IMR-90 (cell line): ENCODE data around the gene DNASE1L1. TPM values are rescaled to one million over a fixed set of nuclear protein-coding genes. Genes with fewer than 3 reads are reported as not detected.

Experiments
- ATAC-seq: fragments of 200-7000 bp; cut with Tn5 transposase; 2 replicates; pipeline ENCODE4 v1.9.1; 2020; ENCODE audit warnings: low read depth, mild to moderate bottlenecking, moderate library complexity
- BruUV-seq: library from RNA; stranded (reverse); fragments of 400-500 nt; replicated peaks from 2 replicates; lab custom pipeline; 2021; lab: Mats Ljungman, UMichigan
- CTCF ChIA-PET: fragments of 300-600 bp; formaldehyde crosslinking; extraction: SDS; loops from one replicate; lab custom pipeline; 2021; ENCODE audit warnings: antibody characterized with exemption; lab: Yijun Ruan, JAX
- POLR2A ChIA-PET: fragments of 300-600 bp; sonication (Branson Sonifier 250); formaldehyde crosslinking; loops from one replicate; lab custom pipeline; 2022; ENCODE audit warnings: antibody characterized with exemption; ENCODE audit not compliant: unreplicated experiment; lab: Charles Lee
- DNase-seq: peaks from one replicate; pipeline ENCODE4 v3.0.0; 2013
- H2AFZ ChIP-seq: replicated peaks from 2 replicates; pipeline ENCODE3; 2013; ENCODE audit warnings: low read length, mild to moderate bottlenecking; ENCODE audit not compliant: poor library complexity
- H2AK5ac ChIP-seq: 2 replicates; pipeline ENCODE4 v1.6.1; 2013; ENCODE audit warnings: low read depth, low read length, inconsistent platforms
- H2AK9ac ChIP-seq: replicated peaks from 2 replicates; pipeline ENCODE3; 2013; ENCODE audit warnings: mild to moderate bottlenecking, low read depth, low read length, moderate library complexity; ENCODE audit not compliant: poor library complexity
- H2BK120ac ChIP-seq: 2 replicates; pipeline ENCODE4 v1.6.1; 2013; ENCODE audit warnings: low read depth, low read length, inconsistent platforms
- H2BK15ac ChIP-seq: 3 replicates; pipeline ENCODE4 v1.6.1; 2013; ENCODE audit warnings: low read depth, low read length, inconsistent platforms
- H2BK20ac ChIP-seq: 2 replicates; pipeline ENCODE4 v1.6.1; 2013; ENCODE audit warnings: low read depth, mild to moderate bottlenecking, inconsistent platforms, low read length, moderate library complexity
- H2BK5ac ChIP-seq: 2 replicates; pipeline ENCODE4 v1.6.1; 2013; ENCODE audit warnings: mild to moderate bottlenecking, low read depth, low read length, inconsistent platforms; ENCODE audit not compliant: poor library complexity, severe bottlenecking
- H3K14ac ChIP-seq: replicated peaks from 2 replicates; pipeline ENCODE4 v1.6.1; 2013; ENCODE audit warnings: low read depth, low read length, inconsistent platforms
- H3K18ac ChIP-seq: 2 replicates; pipeline ENCODE4 v1.6.1; 2013; ENCODE audit warnings: low read depth, low read length, control low read depth
- H3K23ac ChIP-seq: 2 replicates; pipeline ENCODE4 v1.6.1; 2013; ENCODE audit warnings: low read depth, low read length, inconsistent platforms
- H3K27ac ChIP-seq: 2 replicates; pipeline ENCODE4 v1.5.1; 2013; ENCODE audit warnings: mild to moderate bottlenecking, control low read depth, low read length; ENCODE audit not compliant: insufficient read depth
- H3K27me3 ChIP-seq: 2 replicates; pipeline ENCODE4 v1.6.1; 2013; ENCODE audit warnings: low read length; ENCODE audit not compliant: control insufficient read depth, insufficient read depth
- H3K36me3 ChIP-seq: 2 replicates; pipeline ENCODE4 v1.6.1; 2013; ENCODE audit warnings: low read length, mixed read lengths; ENCODE audit not compliant: control insufficient read depth, insufficient read depth
- H3K4ac ChIP-seq: 2 replicates; pipeline ENCODE4 v1.6.1; 2013; ENCODE audit warnings: low read depth, low read length, inconsistent platforms
- H3K4me1 ChIP-seq: 2 replicates; pipeline ENCODE4 v1.6.1; 2013; ENCODE audit warnings: low read length, mixed read lengths; ENCODE audit not compliant: control insufficient read depth, insufficient read depth
- H3K4me2 ChIP-seq: 2 replicates; pipeline ENCODE4 v1.6.1; 2013; ENCODE audit warnings: low read depth, mild to moderate bottlenecking, control low read depth, low read length, moderate library complexity
- H3K4me3 ChIP-seq: 2 replicates; pipeline ENCODE4 v1.5.1; 2013; ENCODE audit warnings: low read depth, mild to moderate bottlenecking, control low read depth, low read length, moderate library complexity; ENCODE audit not compliant: insufficient read depth
- H3K56ac ChIP-seq: 2 replicates; pipeline ENCODE4 v1.6.1; 2013; ENCODE audit warnings: low read length, inconsistent platforms; ENCODE audit not compliant: insufficient read depth; ENCODE audit errors: extremely low read depth
- H3K79me1 ChIP-seq, 2 experiments: 2 replicates each; pipeline ENCODE4 v1.6.1; 2013; ENCODE audit warnings: low read length in 2 of 2, inconsistent platforms in 1 of 2, low read depth in 1 of 2
- H3K9ac ChIP-seq: 2 replicates; pipeline ENCODE4 v1.6.1; 2013; ENCODE audit warnings: low read depth, low read length, control low read depth
- H3K9me1 ChIP-seq: 2 replicates; pipeline ENCODE4 v1.6.1; 2013; ENCODE audit warnings: low read length, inconsistent platforms; ENCODE audit not compliant: insufficient read depth
- H3K9me3 ChIP-seq: 2 replicates; pipeline ENCODE4 v1.6.1; 2013; ENCODE audit warnings: low read length; ENCODE audit not compliant: control insufficient read depth, insufficient read depth
- H4K20me1 ChIP-seq: 2 replicates; pipeline ENCODE4 v1.6.1; 2013; ENCODE audit warnings: low read length, inconsistent platforms; ENCODE audit not compliant: insufficient read depth
- H4K5ac ChIP-seq: 2 replicates; pipeline ENCODE4 v1.6.1; 2013; ENCODE audit warnings: mild to moderate bottlenecking, low read depth, low read length, control low read depth
- H4K8ac ChIP-seq, 2 experiments: 2 replicates each; pipeline ENCODE4 v1.6.1; 2013; ENCODE audit warnings: low read depth in 2 of 2, low read length in 2 of 2, control low read depth in 1 of 2, inconsistent platforms in 1 of 2
- H4K91ac ChIP-seq: 2 replicates; pipeline ENCODE4 v1.6.1; 2013; ENCODE audit warnings: low read depth, low read length, inconsistent platforms; ENCODE audit not compliant: insufficient read depth
- BHLHE40 ChIP-seq: fragments of 150-350 bp; IDR thresholded peaks from 2 replicates; pipeline ENCODE4 v1.6.1; 2016; ENCODE audit warnings: mild to moderate bottlenecking, low read depth, low read length
- CEBPB ChIP-seq: IDR thresholded peaks from 2 replicates; pipeline ENCODE4 v1.6.1; 2012; ENCODE audit warnings: low read depth, low read length, improper control_type of control experiment
- CHD1 ChIP-seq: IDR thresholded peaks from 2 replicates; pipeline ENCODE4 v1.6.1; 2012; ENCODE audit warnings: low read depth, low read length, improper control_type of control experiment
- MAFK ChIP-seq: IDR thresholded peaks from 2 replicates; pipeline ENCODE4 v1.6.1; 2012; ENCODE audit warnings: low read depth, low read length, improper control_type of control experiment
- MAZ ChIP-seq: IDR thresholded peaks from 2 replicates; pipeline ENCODE4 v1.6.1; 2012; ENCODE audit warnings: low read depth, mild to moderate bottlenecking, low read length, improper control_type of control experiment, moderate library complexity, borderline replicate concordance
- MXI1 ChIP-seq: IDR thresholded peaks from 2 replicates; pipeline ENCODE4 v1.6.1; 2012; ENCODE audit warnings: low read depth, mild to moderate bottlenecking, low read length, moderate library complexity, borderline replicate concordance
- POLR2A ChIP-seq: IDR thresholded peaks from 2 replicates; pipeline ENCODE4 v1.6.1; 2012; ENCODE audit warnings: mild to moderate bottlenecking, low read depth, low read length
- RAD21 ChIP-seq: IDR thresholded peaks from 2 replicates; pipeline ENCODE4 v1.6.1; 2012; ENCODE audit warnings: low read length, improper control_type of control experiment
- RCOR1 ChIP-seq: IDR thresholded peaks from 2 replicates; pipeline ENCODE4 v1.6.1; 2012; ENCODE audit warnings: mild to moderate bottlenecking, low read length, improper control_type of control experiment; ENCODE audit not compliant: insufficient replicate concordance
- RFX5 ChIP-seq: IDR thresholded peaks from 2 replicates; pipeline ENCODE4 v1.8.0; 2012; ENCODE audit warnings: low read depth, mild to moderate bottlenecking, low read length, moderate library complexity
- SMC3 ChIP-seq: fragments of 150-350 bp; IDR thresholded peaks from 2 replicates; pipeline ENCODE4 v1.6.1; 2016; ENCODE audit warnings: low read depth, mild to moderate bottlenecking, antibody characterized with exemption, low read length, moderate library complexity
- WGBS, 2 experiments: methylation state at CpG; one replicate each; pipeline versions ENCODE4 v1.1.5 to v1.1.7; 2013; ENCODE audit warnings: missing lambda C conversion rate in 2 of 2; ENCODE audit not compliant: insufficient read length in 1 of 2; ENCODE audit errors: extremely low coverage in 2 of 2; 5-methylcytosine and 5-hydroxymethylcytosine counted together
- dilution Hi-C: fragments of 300-500 bp; cut with HindIII; formaldehyde crosslinking; loops from one replicate; pipeline ENCODE4 v1.14.3; 2018; ENCODE audit warnings: low sequenced_read_pairs; ENCODE audit not compliant: unreplicated experiment
- in situ Hi-C: fragments of 300-500 bp; cut with MboI; formaldehyde crosslinking; loops from 3 replicates; pipeline ENCODE4 v1.14.3; 2019; ENCODE audit warnings: low sequenced_read_pairs, inconsistent platforms, mixed read lengths
- intact Hi-C: fragments of 100-400 bp; cut with micrococcal nuclease; formaldehyde crosslinking; loops from 2 replicates; pipeline ENCODE4 v1.10.0; 2022
- polyA plus RNA-seq, 3 experiments: library from polyadenylated mRNA; depleted of rRNA; stranded (reverse); fragments of >200 nt; gene quantifications; 2 replicates each; pipeline ENCODE4 v1.2.3, GENCODE V29; 2012; ENCODE audit warnings: low replicate concordance in 1 of 3
- total RNA-seq: library from RNA; depleted of rRNA; stranded (reverse); fragments of >200 nt; gene quantifications from 2 replicates; pipeline ENCODE4 v1.2.3, GENCODE V29; 2012
- TF ChIP-seq, protein P1 (sequence below): fragments of 150-350 bp; IDR thresholded peaks from 2 replicates; pipeline ENCODE4 v1.6.1; 2017; ENCODE audit warnings: mild to moderate bottlenecking, antibody characterized with exemption, low read length, low read depth
- TF ChIP-seq, protein P2 (sequence below): fragments of 150-350 bp; IDR thresholded peaks from 2 replicates; pipeline ENCODE4 v1.6.1; 2016; ENCODE audit warnings: low read depth, mild to moderate bottlenecking, low read length, moderate library complexity, borderline replicate concordance

The DNASE1L1 gene
- total and polyA plus RNA-seq, 2 of the 4 experiments (the other 2 are of a cell fraction) = 51.4 to 55.5 TPM

DNA sequence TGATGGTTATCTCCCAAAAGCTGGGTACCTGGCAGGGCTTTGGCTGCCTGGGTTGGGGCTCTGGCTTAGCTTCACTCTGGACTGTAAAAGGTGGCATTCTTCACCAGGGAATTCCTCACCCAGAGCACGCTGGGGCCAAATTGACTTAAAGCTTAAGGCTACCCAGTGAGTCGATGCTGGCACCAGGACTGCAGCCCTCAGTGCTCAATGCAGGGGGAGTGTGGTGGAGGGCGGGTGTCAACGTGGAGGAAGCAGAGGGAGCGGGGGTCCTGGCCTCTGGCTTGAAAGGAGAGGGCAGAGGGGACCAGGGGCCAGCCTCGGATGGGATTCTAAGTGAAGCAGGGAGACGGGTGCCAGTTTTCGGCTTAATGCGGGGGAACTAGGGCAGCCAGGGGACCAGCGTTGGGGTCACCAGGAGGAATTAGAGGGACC lies 34.4 kb upstream of the DNASE1L1 start:
- intact Hi-C loops = no loop called here
- Histone ChIP-seq H2AFZ (peak overlapping the region; percentile 56), H3K9me1 (no peaks in the 10 kb centered on the region)

More for the DNA sequence above, 34.4 kb upstream of the DNASE1L1 start:
- POLR2A ChIA-PET = no interaction called here
- CTCF ChIA-PET = no interaction called here
- Histone ChIP-seq H2AK9ac (peak overlapping the region; percentile 97), H3K4me3 (peak overlapping the region; percentile 38), H3K9me3 (no peaks in the 10 kb centered on the region; the same call in 1 of the 2 replicates), H4K91ac (peak overlapping the region; percentile 47; the same call in 1 of the 2 replicates), H4K8ac (peak overlapping the region; percentile 52 to 66; a peak in 2 of 4 replicates), H2BK20ac (no peak overlapping the region), H3K4me1 (peaks cover 8% of the 10 kb centered on the region; the same call in 1 of the 2 replicates), H4K20me1 (peaks cover 7% of the 10 kb centered on the region), H4K5ac (peak overlapping the region; percentile 9), H2BK120ac (no peak overlapping the region), H3K56ac (no peak overlapping the region), H3K36me3 (peaks cover 50% of the 10 kb centered on the region), H3K27ac (peak overlapping the region; percentile 52), H2BK5ac (peak overlapping the region; percentile 16), H3K9ac (peak overlapping the region; percentile 45), H3K23ac (no peak overlapping the region; the same call in 1 of the 2 replicates), H3K18ac (peak overlapping the region; percentile 6; the same call in 1 of the 2 replicates), H2AK5ac (peak overlapping the region; percentile 91; the same call in 1 of the 2 replicates), H3K4me2 (peak overlapping the region; percentile 65), H3K14ac (0 out of 2 replicates have a peak overlapping the region, but pooled peaks have one; percentile 45), H2BK15ac (no peak overlapping the region), H3K27me3 (no peaks in the 10 kb centered on the region), H3K4ac (peak overlapping the region; percentile 40; the same call in 1 of the 2 replicates), H3K79me1 (peaks cover 0 to 27% of the 10 kb centered on the region in 2 experiments; a peak in 2 of 4 replicates)
- no peak for TF ChIP-seq MXI1
- no peak for TF ChIP-seq POLR2A
- no peak for TF ChIP-seq MAZ
- no peak for TF ChIP-seq SMC3
- no peak for TF ChIP-seq RCOR1
- TF ChIP-seq, protein P1, sequence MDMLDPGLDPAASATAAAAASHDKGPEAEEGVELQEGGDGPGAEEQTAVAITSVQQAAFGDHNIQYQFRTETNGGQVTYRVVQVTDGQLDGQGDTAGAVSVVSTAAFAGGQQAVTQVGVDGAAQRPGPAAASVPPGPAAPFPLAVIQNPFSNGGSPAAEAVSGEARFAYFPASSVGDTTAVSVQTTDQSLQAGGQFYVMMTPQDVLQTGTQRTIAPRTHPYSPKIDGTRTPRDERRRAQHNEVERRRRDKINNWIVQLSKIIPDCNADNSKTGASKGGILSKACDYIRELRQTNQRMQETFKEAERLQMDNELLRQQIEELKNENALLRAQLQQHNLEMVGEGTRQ = no peak
- no peak for TF ChIP-seq MAFK
- TF ChIP-seq RFX5 = no peak
- no peak for TF ChIP-seq BHLHE40
- no peak for TF ChIP-seq CHD1
- no peak for TF ChIP-seq CEBPB
- no peak for TF ChIP-seq RAD21
- TF ChIP-seq, protein P2, sequence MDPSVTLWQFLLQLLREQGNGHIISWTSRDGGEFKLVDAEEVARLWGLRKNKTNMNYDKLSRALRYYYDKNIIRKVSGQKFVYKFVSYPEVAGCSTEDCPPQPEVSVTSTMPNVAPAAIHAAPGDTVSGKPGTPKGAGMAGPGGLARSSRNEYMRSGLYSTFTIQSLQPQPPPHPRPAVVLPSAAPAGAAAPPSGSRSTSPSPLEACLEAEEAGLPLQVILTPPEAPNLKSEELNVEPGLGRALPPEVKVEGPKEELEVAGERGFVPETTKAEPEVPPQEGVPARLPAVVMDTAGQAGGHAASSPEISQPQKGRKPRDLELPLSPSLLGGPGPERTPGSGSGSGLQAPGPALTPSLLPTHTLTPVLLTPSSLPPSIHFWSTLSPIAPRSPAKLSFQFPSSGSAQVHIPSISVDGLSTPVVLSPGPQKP = no peak
- dilution Hi-C loops (no loop called here), in situ Hi-C loops (no loop called here)
- ATAC-seq (peak; percentile 27), DNase-seq (no peak)
- no TSS peak for BruUV-seq
- WGBS, 2 experiments = 36% methylated on average over 3 of the region's 10 CpGs; no CpG with 5 or more reads in 1 of the 2 experiments
